GM12878 (cell line): ENCODE measurements around the gene KCNQ1OT1. TPM values are rescaled to one million over a fixed set of nuclear protein-coding genes. Genes with fewer than 3 reads are reported as not detected.

Source experiments
- ATAC-seq: fragments of 200-7000 bp; cut with Tn5 transposase; 3 replicates; pipeline ENCODE4 v1.9.1; 2020; ENCODE audit warnings: mild to moderate bottlenecking, moderate library complexity
- BruUV-seq: library from RNA; stranded (reverse); fragments of 400-500 nt; replicated peaks from 2 replicates; lab custom pipeline; 2021; lab: Mats Ljungman, UMichigan
- CTCF ChIA-PET: fragments of 300-600 bp; sonication (Branson Sonifier 250); formaldehyde crosslinking; extraction: SDS; loops from one replicate; lab custom pipeline; 2021; ENCODE audit warnings: inconsistent platforms; lab: Yijun Ruan, JAX
- POLR2A ChIA-PET: fragments of 350-600 bp; formaldehyde crosslinking; extraction: SDS; loops from one replicate; lab custom pipeline; 2021; ENCODE audit warnings: inconsistent platforms; lab: Charles Lee
- RAD21 ChIA-PET: fragments of 300-600 bp; sonication (Branson Sonifier 250); formaldehyde crosslinking; loops from one replicate; lab custom pipeline; 2023; ENCODE audit warnings: antibody characterized with exemption; ENCODE audit not compliant: unreplicated experiment; lab: Charles Lee
- SMC1A ChIA-PET: fragments of 300-600 bp; sonication (Branson Sonifier 250); formaldehyde crosslinking; loops from one replicate; lab custom pipeline; 2023; ENCODE audit not compliant: unreplicated experiment, uncharacterized antibody; lab: Charles Lee
- DNase-seq: peaks from one replicate; pipeline ENCODE4 v3.0.0-alpha.2; 2011; ENCODE audit warnings: low read depth, low spot score
- FAIRE-seq: peaks from 3 replicates; lab custom pipeline; 2011; peaks lifted over from hg19 to GRCh38; lab: Jason Lieb, UNC
- H2AFZ ChIP-seq: 2 replicates; pipeline ENCODE4 v1.6.0; 2011; ENCODE audit warnings: low read depth, low read length, control low read depth; ENCODE audit not compliant: control insufficient read depth
- H3K27ac ChIP-seq: 2 replicates; pipeline ENCODE4 v1.5.1; 2011; ENCODE audit warnings: control low read depth; ENCODE audit not compliant: control insufficient read depth, insufficient read depth
- H3K27me3 ChIP-seq, 2 experiments: replicated peaks in 1 of 2; 2 replicates each; pipeline versions ENCODE4 v1.6.0 to v1.6.1; 2011; ENCODE audit warnings: low read length in 1 of 2; ENCODE audit not compliant: control insufficient read depth in 2 of 2, insufficient read depth in 2 of 2
- H3K36me3 ChIP-seq, 2 experiments: 2 replicates each; pipeline ENCODE4 v1.5.1; 2011; ENCODE audit warnings: low read length in 1 of 2; ENCODE audit not compliant: control insufficient read depth in 2 of 2, insufficient read depth in 2 of 2
- H3K4me1 ChIP-seq: 2 replicates; pipeline ENCODE4 v1.6.1; 2011; ENCODE audit warnings: mild to moderate bottlenecking, low read length, moderate library complexity, mixed read lengths; ENCODE audit not compliant: control insufficient read depth, insufficient read depth
- H3K4me2 ChIP-seq: 2 replicates; pipeline ENCODE4 v1.6.0; 2011; ENCODE audit warnings: control low read depth; ENCODE audit not compliant: control insufficient read depth, insufficient read depth
- H3K4me3 ChIP-seq: fragments of 200-600 bp; sonication (generic); 2 replicates; pipeline ENCODE4 v1.5.1; 2016
- H3K79me2 ChIP-seq: 2 replicates; pipeline ENCODE4 v1.6.0; 2011; ENCODE audit warnings: low read length; ENCODE audit not compliant: control insufficient read depth, insufficient read depth
- H3K9ac ChIP-seq: 2 replicates; pipeline ENCODE4 v1.8.0; 2011; ENCODE audit warnings: low read length, control low read depth, mixed read lengths; ENCODE audit not compliant: control insufficient read depth, insufficient read depth
- H3K9me3 ChIP-seq: replicated peaks from 3 replicates; pipeline ENCODE4 v1.5.1; 2011; ENCODE audit warnings: mild to moderate bottlenecking, low read length; ENCODE audit not compliant: control insufficient read depth, insufficient read depth
- H4K20me1 ChIP-seq: 2 replicates; pipeline ENCODE4 v1.6.0; 2011; ENCODE audit not compliant: control insufficient read depth, insufficient read depth
- CHD2 ChIP-seq: IDR thresholded peaks from 2 replicates; pipeline ENCODE4 v1.6.1; 2011; ENCODE audit warnings: low read depth, low read length, improper control_type of control experiment, borderline replicate concordance
- CHD4 ChIP-seq: fragments of 200-600 bp; sonication (generic); IDR thresholded peaks from 2 replicates; pipeline ENCODE4 v1.6.1; 2016; ENCODE audit warnings: mild to moderate bottlenecking
- DPF2 ChIP-seq: fragments of 450-650 bp; IDR thresholded peaks from 2 replicates; pipeline ENCODE4 v1.6.1; 2017; ENCODE audit warnings: mild to moderate bottlenecking
- HDGF ChIP-seq: fragments of 450-650 bp; IDR thresholded peaks from 2 replicates; pipeline ENCODE4 v1.6.1; 2016; ENCODE audit warnings: antibody characterized with exemption
- KDM1A ChIP-seq: fragments of 200-600 bp; sonication (generic); IDR thresholded peaks from 2 replicates; pipeline ENCODE4 v1.6.1; 2016; ENCODE audit warnings: borderline replicate concordance
- NFIC ChIP-seq: IDR thresholded peaks from 2 replicates; pipeline ENCODE4 v1.6.1; 2012; ENCODE audit warnings: low read depth, mild to moderate bottlenecking, inconsistent platforms, low read length, moderate library complexity
- PAX5 ChIP-seq: IDR thresholded peaks from 2 replicates; pipeline ENCODE4 v1.6.1; 2011; ENCODE audit warnings: low read depth, low read length, borderline replicate concordance
- POLR2A ChIP-seq: IDR thresholded peaks from 2 replicates; pipeline ENCODE4 v1.6.1; 2011; ENCODE audit warnings: low read depth, mild to moderate bottlenecking, low read length
- SMARCA5 ChIP-seq: fragments of 450-650 bp; IDR thresholded peaks from 2 replicates; pipeline ENCODE4 v1.6.1; 2017; ENCODE audit warnings: mild to moderate bottlenecking
- SMC3 ChIP-seq: IDR thresholded peaks from 2 replicates; pipeline ENCODE4 v1.6.1; 2011; ENCODE audit warnings: low read length, improper control_type of control experiment, borderline replicate concordance
- STAT3 ChIP-seq: IDR thresholded peaks from 2 replicates; pipeline ENCODE4 v1.6.1; 2011; ENCODE audit warnings: low read depth, low read length, improper control_type of control experiment
- USF1 ChIP-seq: IDR thresholded peaks from 2 replicates; pipeline ENCODE4 v1.6.1; 2011; ENCODE audit warnings: borderline replicate concordance, low read depth, mild to moderate bottlenecking, moderate library complexity, mixed read lengths, low read length; ENCODE audit not compliant: insufficient read depth; ENCODE audit errors: extremely low read length
- ZBTB11 ChIP-seq: fragments of 450-650 bp; formaldehyde crosslinking; IDR thresholded peaks from 2 replicates; pipeline ENCODE4 v1.5.0; 2022; ENCODE audit warnings: mild to moderate bottlenecking, missing genetic modification characterization
- ZNF24 ChIP-seq: fragments of 450-650 bp; IDR thresholded peaks from 2 replicates; pipeline ENCODE4 v1.6.1; 2017; ENCODE audit warnings: antibody characterized with exemption, mild to moderate bottlenecking
- WGBS: methylation state at CpG from one replicate; pipeline ENCODE4 v1.1.6; 2016; ENCODE audit warnings: low lambda C conversion rate; ENCODE audit not compliant: insufficient replicate concordance, insufficient coverage; ENCODE audit errors: missing lambda C conversion rate; 5-methylcytosine and 5-hydroxymethylcytosine counted together
- in situ Hi-C: fragments of 300-500 bp; cut with MboI; formaldehyde crosslinking; loops from 9 replicates; pipeline ENCODE4 v1.14.3; 2018; ENCODE audit warnings: mixed read lengths
- intact Hi-C: fragments of 100-400 bp; cut with micrococcal nuclease; formaldehyde crosslinking; loops from one replicate; pipeline ENCODE4 v1.14.2; 2022; ENCODE audit not compliant: unreplicated experiment
- polyA plus RNA-seq, 11 experiments: library from polyadenylated mRNA; depleted of rRNA in 4 of 11; unstranded in 6 of 11; stranded (reverse) in 5 of 11; fragments of >200 nt; fragmentation: Nextera tagmentation in 4 of 11; fragmentation: Illumina TruSeq in 1 of 11; extraction: Ambion mirVana in 4 of 11; extraction: Trizol in 1 of 11; gene quantifications; 1 replicate in 1 of 11; 2 replicates in 10 of 11; pipeline versions ENCODE4 v1.2.1 to v1.2.3, GENCODE V29; 2011 to 2016; ENCODE audit warnings: inconsistent platforms in 2 of 11, missing spikeins in 2 of 11, low read depth in 1 of 11
- total RNA-seq, 4 experiments: library from RNA; depleted of rRNA in 3 of 4; stranded (reverse); fragments of >200 nt in 3 of 4; fragmentation: Illumina TruSeq in 1 of 4; extraction: Trizol in 1 of 4; gene quantifications; 2 replicates each; pipeline versions ENCODE4 v1.2.1 to v1.2.3, GENCODE V29; 2013 to 2021
- TF ChIP-seq, protein P1 (sequence below): fragments of 450-650 bp; IDR thresholded peaks from 2 replicates; pipeline ENCODE4 v1.6.1; 2017; ENCODE audit warnings: mild to moderate bottlenecking
- TF ChIP-seq, protein P2 (sequence below): fragments of 150-350 bp; IDR thresholded peaks from 2 replicates; pipeline ENCODE4 v1.6.1; 2014; ENCODE audit warnings: mild to moderate bottlenecking, low read depth, low read length

Gene KCNQ1OT1
- total and polyA plus RNA-seq, 10 of the 15 experiments (the other 5 are each of a cell fraction or from before 2014, with no cell fraction given), result 0.02 to 1.6 (median 0.41) TPM

- Histone ChIP-seq H3K9ac (no peak overlapping the region), H3K36me3 (no peaks in the 10 kb centered on the region), H3K4me3 (no peak overlapping the region), H3K9me3 (no peaks in the 10 kb centered on the region), H3K79me2 (no peaks in the 10 kb centered on the region), H4K20me1 (no peaks in the 10 kb centered on the region), H3K27ac (no peak overlapping the region), H3K27me3 (no peaks in the 10 kb centered on the region; a peak in 1 of 4 replicates), H3K4me2 (no peak overlapping the region), H2AFZ (no peak overlapping the region), H3K4me1 (no peaks in the 10 kb centered on the region)
- ChIA-PET SMC1A (no interaction called here), POLR2A (no interaction called here), CTCF (no interaction called here), RAD21 (no interaction called here)
- BruUV-seq, result no TSS peak
- ATAC-seq, result no peak
- WGBS, result 52% methylated on average over 32 of the region's 32 CpGs
- DNase-seq, result no peak
- TF ChIP-seq SMARCA5 (no peak), PAX5 (no peak), HDGF (no peak), POLR2A (no peak), CHD2 (no peak), ZBTB11 (CRISPR knock-in tag) (no peak), ZNF24 (no peak), DPF2 (no peak), KDM1A (no peak), USF1 (no peak), NFIC (no peak), SMC3 (no peak), CHD4 (no peak), STAT3 (no peak)
- TF ChIP-seq, protein P1, sequence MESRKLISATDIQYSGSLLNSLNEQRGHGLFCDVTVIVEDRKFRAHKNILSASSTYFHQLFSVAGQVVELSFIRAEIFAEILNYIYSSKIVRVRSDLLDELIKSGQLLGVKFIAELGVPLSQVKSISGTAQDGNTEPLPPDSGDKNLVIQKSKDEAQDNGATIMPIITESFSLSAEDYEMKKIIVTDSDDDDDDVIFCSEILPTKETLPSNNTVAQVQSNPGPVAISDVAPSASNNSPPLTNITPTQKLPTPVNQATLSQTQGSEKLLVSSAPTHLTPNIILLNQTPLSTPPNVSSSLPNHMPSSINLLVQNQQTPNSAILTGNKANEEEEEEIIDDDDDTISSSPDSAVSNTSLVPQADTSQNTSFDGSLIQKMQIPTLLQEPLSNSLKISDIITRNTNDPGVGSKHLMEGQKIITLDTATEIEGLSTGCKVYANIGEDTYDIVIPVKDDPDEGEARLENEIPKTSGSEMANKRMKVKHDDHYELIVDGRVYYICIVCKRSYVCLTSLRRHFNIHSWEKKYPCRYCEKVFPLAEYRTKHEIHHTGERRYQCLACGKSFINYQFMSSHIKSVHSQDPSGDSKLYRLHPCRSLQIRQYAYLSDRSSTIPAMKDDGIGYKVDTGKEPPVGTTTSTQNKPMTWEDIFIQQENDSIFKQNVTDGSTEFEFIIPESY, result no peak
- TF ChIP-seq, protein P2, sequence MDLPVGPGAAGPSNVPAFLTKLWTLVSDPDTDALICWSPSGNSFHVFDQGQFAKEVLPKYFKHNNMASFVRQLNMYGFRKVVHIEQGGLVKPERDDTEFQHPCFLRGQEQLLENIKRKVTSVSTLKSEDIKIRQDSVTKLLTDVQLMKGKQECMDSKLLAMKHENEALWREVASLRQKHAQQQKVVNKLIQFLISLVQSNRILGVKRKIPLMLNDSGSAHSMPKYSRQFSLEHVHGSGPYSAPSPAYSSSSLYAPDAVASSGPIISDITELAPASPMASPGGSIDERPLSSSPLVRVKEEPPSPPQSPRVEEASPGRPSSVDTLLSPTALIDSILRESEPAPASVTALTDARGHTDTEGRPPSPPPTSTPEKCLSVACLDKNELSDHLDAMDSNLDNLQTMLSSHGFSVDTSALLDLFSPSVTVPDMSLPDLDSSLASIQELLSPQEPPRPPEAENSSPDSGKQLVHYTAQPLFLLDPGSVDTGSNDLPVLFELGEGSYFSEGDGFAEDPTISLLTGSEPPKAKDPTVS, result no peak
- intact Hi-C loops, result no loop called here
- in situ Hi-C loops, result no loop called here
- FAIRE-seq, result no peak
Observed at GRCh38 chr11:2732261-2732939, 32.6 kb upstream of the KCNQ1OT1 start.
